GM18951 (cell line): ENCODE results near the gene ZNF850.
"Not testable (repeated sequence)": the region's sequence is repeated elsewhere in the genome, so short reads cannot be mapped to it uniquely, and the experiment has no call there.

Source experiments
- POLR2A ChIP-seq: IDR thresholded peaks from 4 replicates; pipeline ENCODE4 v1.6.1; 2011; ENCODE audit warnings: mild to moderate bottlenecking; ENCODE audit not compliant: insufficient read length, insufficient read depth; ENCODE audit errors: extremely low read depth
- in situ Hi-C: fragments of 300-500 bp; cut with MboI; formaldehyde crosslinking; loops from one replicate; pipeline ENCODE4 v1.12.0; 2022; ENCODE audit warnings: low sequenced_read_pairs, mixed read lengths, inconsistent platforms; ENCODE audit not compliant: unreplicated experiment

Gene ZNF850

GRCh38 chr19:36772311-36773222, at the start of gene ZNF850:
TSS of gene ZNF850 (minus strand) at chr19:36772807. CDS start at chr19:36762606, 10,201 bp downstream.
- in situ Hi-C loops: no loop called here
- peak; percentile 59 for TF ChIP-seq POLR2A

DNA sequence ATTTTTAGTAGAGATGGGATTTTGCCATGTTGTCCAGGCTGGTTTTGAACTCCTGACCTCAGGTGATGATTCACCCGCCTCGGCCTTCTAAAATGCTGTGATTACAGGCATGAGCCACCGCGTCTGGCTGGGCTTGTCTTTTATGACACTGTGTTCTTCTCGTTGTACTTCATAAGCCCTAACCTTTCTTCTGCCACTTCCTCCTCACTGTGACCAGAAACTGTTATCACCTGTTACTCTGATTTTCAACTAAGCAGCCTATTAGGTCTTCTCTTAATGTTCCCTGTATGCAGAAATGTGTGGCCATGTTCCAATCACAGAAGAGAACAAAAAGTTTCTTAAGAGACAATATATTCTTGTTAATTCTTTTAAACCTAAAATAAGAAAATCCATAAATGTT, 49.2 kb upstream of the ZNF850 start:
- TF ChIP-seq POLR2A: no peak
- in situ Hi-C loops: no loop called here

DNA sequence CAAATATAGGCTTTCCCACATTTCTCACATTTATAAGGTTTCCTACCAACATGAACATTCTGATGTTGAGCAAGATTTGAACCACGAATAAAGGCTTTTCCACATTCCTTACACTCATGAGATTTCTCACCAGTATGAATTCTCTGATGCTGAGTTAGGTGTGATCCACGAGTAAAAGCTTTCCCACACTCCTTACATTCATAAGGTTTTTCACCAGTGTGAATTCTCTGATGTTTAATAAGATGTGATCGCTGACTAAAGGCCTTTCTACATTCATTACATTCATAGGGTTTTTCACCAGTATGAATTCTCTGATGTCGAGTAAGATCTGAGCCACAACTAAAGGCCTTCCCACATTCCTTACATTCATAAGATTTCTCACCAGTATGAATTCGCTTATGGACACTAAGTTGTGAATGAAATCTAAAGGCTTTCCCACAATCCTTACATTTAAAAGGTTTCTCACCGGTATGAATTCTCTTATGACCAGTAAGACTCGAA, 46.6 kb upstream of the ZNF850 start:
- in situ Hi-C loops: no loop called here
- TF ChIP-seq POLR2A: no peak

GRCh38 chr19:36807029-36807428, 34.4 kb upstream of the ZNF850 start:
- in situ Hi-C loops: no loop called here
- TF ChIP-seq POLR2A: no peak

GRCh38 chr19:36805364-36805763, 32.8 kb upstream of the ZNF850 start:
- TF ChIP-seq POLR2A: no peak
- in situ Hi-C loops: no loop called here

GRCh38 chr19:36797786-36798108, 25.1 kb upstream of the ZNF850 start:
- no peak for TF ChIP-seq POLR2A
- in situ Hi-C loops: no loop called here

DNA sequence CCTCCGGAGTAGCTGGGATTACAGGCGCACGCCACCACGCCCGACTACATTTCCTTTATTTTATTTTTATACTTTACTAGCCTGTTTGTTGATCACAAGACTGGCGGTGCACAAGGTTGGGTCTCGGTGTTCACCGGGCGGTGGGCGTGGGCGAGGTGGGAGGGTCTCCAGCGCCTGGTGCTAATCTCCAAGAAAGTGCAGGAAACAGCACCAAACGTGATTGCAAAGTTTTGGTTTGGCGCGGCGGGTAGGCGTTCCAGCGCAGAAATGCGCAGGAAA, 24.0 kb upstream of the ZNF850 start:
- in situ Hi-C loops: no loop called here
- TF ChIP-seq POLR2A: no peak

- in situ Hi-C loops: not testable (repeated sequence)
Measured at GRCh38 chr19:36791420-36792141, 19.0 kb upstream of the ZNF850 start.

GRCh38 chr19:36775768-36776167, 3.2 kb upstream of the ZNF850 start:
- in situ Hi-C loops: no loop called here
- TF ChIP-seq POLR2A: no peak

- no peak for TF ChIP-seq POLR2A
- in situ Hi-C loops: no loop called here
Measured at GRCh38 chr19:36773223-36773579, 594 bp upstream of the ZNF850 start.

DNA sequence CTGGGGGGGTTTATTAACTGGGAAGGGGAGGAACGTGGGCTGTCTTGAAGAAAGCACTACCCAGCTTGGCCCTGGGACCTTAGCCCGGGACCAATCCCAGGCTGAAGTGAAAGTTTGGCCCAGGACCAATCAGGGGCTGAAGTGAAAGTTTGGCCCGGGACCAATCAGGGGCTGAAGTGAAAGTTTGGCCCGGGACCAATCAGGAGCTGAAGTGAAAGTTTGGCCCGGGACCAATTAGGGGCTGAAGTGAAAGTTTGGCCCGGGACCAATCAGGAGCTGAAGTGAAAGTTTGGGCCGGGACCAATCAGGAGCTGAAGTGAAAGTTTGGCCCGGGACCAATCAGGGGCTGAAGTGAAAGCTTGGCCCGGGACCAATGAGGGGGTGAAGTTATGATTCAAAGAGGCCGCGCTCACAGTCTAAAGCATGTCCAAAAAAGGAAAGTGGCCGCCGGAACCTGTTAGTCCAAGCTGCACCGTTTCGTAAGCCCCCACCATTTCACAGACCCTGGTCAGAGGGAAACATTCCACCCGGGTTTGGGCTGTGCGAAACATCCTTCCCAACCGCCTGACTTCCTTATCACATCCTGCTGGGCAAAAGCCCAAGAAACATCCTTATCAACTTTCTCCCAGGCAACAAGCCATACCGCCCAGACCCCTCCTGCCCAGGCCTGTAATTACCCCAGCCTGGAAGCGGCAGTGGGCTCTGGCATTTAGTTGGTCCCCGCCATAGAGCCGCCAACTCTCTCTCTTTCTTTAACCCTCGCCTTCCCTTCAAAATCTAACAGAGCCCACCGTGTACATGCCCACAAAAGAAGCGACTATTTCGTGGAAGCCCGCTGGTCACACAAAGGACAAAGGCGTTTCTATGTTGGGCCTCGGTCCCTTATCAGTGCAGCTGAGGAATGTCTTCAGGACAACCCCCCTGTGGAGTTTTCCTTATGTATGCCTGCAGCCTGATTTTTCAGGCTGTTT, 1.1 kb downstream of the ZNF850 start:
- in situ Hi-C loops: no loop called here
- TF ChIP-seq POLR2A: no peak

GRCh38 chr19:36750066-36750691, 22.4 kb downstream of the ZNF850 start:
- in situ Hi-C loops: no loop called here
- no peak for TF ChIP-seq POLR2A

DNA sequence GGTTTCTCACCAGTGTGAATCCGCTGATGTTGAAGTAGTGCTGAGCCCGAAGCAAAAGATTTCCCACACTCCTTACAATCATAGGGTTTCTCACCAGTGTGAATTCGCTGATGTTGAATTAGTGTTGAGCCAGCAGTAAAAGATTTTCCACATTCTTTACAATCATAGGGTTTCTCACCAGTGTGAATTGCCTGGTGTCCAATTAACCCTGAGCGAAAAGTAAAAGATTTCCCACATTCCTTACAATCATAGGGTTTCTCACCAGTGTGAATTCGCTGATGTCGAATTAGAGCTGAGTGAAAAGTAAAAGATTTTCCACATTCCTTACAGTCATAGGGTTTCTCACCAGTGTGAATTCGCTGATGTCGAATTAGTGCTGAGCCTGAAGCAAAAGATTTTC, 23.0 kb downstream of the ZNF850 start:
- in situ Hi-C loops: not testable (repeated sequence)
